RWPE1 (cell line): ENCODE results near the gene LMF2.

Source experiments
- CTCF ChIA-PET: fragments of 350-600 bp; sonication (Branson Sonifier 250); formaldehyde crosslinking; extraction: SDS; loops from one replicate; lab custom pipeline; 2021; lab: Yijun Ruan, JAX
- POLR2A ChIA-PET: fragments of 400-600 bp; formaldehyde crosslinking; extraction: SDS; loops from one replicate; lab custom pipeline; 2020; ENCODE audit warnings: antibody characterized with exemption; ENCODE audit not compliant: low non-redundant PET; lab: Yijun Ruan, JAX
- DNase-seq: peaks from one replicate; pipeline ENCODE4 v3.0.0; 2012; ENCODE audit warnings: low spot score
- H3K27ac ChIP-seq: fragments of 450-650 bp; 2 replicates; pipeline ENCODE4 v1.5.1; 2017
- TF ChIP-seq, protein P1 (sequence below): fragments of 450-650 bp; conservative IDR thresholded peaks from 2 replicates; pipeline ENCODE4 v1.5.1; 2017; ENCODE audit warnings: low read depth, mild to moderate bottlenecking

LMF2 gene

DNA sequence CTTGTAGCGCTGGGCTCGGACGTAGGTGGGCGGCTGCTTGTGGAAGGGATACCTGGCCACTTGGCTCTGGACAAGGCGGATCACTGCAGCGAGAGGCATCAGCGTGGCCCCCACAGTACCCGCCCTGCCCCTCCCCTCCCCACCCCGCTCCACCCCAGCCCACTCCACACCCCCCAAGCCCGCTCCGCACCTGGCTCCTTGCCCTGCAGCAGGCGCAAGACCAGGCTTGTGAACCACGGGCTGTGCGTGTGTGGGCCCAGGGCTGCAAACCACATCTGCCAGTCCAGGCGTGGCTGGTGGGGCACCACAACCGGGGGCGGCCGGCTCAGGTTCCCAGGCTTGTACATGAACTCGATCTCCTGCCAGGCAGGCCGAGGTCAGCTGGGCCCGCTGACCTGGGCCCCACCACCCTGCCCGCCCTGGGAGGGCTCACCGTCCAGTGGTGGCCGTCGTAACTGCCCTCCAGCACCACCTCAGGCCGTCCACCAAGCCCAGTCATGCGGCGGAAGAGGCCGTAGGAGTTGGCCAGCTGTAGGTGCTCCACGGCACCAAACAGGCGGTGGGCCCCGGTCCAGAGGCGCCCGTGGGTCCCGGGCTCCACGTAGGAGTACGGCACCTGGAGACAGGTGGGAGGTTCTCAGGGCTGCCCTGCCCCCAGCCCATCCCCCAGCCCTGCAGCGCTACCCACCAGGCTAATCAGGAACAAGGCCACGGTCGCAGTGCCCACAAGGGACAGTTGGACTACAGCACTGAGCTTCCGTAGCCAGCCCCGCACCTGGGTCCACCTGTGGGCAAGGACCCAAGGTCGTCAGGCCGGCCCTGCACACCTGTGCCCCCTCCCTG is 2.9 kb downstream of the LMF2 start:
- CTCF ChIA-PET = interaction anchor here (0.6 kb wide), 1 partner anchor 25 kb away, joined by 3 read pairs; no protein-coding TSS in a partner anchor
- TF ChIP-seq, protein P1, sequence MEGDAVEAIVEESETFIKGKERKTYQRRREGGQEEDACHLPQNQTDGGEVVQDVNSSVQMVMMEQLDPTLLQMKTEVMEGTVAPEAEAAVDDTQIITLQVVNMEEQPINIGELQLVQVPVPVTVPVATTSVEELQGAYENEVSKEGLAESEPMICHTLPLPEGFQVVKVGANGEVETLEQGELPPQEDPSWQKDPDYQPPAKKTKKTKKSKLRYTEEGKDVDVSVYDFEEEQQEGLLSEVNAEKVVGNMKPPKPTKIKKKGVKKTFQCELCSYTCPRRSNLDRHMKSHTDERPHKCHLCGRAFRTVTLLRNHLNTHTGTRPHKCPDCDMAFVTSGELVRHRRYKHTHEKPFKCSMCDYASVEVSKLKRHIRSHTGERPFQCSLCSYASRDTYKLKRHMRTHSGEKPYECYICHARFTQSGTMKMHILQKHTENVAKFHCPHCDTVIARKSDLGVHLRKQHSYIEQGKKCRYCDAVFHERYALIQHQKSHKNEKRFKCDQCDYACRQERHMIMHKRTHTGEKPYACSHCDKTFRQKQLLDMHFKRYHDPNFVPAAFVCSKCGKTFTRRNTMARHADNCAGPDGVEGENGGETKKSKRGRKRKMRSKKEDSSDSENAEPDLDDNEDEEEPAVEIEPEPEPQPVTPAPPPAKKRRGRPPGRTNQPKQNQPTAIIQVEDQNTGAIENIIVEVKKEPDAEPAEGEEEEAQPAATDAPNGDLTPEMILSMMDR = no peak
- no peak for DNase-seq
- H3K27ac ChIP-seq = peak overlapping the region; percentile 84
- POLR2A ChIA-PET = no interaction called here

DNA sequence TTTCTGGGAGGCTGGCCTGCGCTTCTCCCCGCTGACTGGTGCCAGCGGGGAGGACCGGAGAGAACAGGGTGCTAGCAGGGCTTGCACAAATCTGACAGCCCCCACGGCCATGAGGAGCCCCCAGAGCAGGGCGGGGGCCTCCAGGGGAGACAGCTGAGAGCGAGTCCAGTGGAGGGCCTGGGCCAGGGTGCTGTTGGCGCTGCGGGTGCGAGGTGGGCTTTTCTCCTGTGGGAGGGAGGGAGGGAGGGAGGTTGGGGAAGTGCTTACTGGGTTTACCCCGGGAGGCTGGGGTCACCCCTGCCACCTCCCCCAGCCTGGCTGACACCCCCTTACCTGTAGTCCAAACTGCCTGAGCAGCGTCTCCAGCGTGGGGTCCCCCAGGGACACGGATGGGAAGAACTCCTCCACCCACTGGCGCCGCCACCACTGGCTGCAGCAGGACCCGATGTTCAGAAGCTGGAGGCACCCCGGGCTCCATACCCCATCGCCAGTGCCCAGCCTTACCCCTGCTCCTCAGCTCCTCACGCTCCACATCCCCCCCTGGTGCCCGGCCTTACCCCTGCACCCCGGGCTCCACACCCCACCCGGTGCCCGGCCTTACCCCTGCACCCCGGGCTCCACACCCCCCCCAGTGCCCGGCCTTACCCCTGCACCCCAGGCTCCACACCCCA is 3.9 kb downstream of the LMF2 start:
- DNase-seq = no peak
- ChIA-PET POLR2A (no interaction called here), CTCF (no interaction called here)
- peak overlapping the region; percentile 53 for H3K27ac ChIP-seq
- TF ChIP-seq, protein P1 = no peak

DNA sequence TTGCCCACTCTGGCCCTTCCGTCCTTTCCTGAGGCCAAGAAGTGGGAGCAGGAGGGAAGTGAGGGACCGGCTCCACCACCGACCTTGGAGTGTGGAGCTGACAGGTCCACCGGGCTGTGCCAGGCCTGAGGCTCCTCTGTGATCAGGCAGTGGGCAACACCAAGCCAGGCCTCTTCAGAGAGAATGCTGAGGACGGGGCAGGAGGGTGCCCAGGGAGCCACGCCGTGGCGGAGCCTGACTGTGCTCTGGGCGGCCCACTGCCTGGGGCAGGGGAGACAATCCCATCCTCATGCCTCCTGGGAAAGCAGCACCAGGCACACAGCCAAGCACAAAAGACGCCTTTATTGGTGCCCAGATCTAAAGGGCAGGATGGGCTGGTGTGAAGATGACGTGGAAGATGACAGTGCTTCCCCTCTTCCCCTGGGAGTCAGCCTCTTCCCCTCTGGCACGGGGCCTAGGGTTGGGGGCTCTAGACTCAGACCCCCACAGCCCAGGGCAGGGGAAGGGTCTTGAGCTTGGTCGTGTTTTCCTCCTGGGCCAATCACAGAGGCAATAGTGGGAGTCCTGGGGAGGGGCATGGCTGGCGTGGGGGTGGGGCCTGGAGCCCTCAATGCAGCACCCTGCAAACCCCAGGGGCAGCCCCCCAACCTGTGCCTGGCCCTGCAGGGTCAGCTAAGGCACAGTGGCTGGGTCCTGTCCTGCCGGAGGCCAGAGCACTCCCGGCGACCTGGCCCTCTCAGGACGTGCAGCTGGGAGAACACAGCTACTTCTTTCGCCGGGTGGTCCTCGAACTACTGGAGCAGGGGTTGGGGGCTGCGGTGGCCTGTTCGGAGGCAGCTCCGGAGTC is 4.7 kb downstream of the LMF2 start:
- TF ChIP-seq, protein P1 = no peak
- CTCF ChIA-PET = no interaction called here
- peak overlapping the region; percentile 53 for H3K27ac ChIP-seq
- no peak for DNase-seq
- POLR2A ChIA-PET = no interaction called here

DNA sequence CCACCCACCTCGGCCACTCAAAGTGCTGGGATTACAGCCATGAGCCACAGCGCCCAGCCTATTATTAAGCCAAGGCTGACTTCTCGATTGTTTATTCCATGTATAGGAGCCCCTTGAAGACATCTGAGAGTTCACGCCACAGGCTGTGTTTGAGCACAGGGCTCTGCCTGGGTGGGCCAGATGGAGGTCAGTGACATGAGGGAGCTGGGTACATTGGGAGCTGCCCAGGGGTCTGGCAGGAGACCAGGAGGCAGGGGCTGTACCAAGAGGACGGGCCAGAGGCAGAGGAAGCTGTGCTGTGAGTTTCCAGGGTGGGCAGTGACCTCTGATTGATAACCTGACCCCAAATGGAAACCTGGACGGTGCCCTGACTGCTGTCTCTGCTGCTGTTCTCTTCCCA is 5.4 kb downstream of the LMF2 start:
- ChIA-PET CTCF (no interaction called here), POLR2A (no interaction called here)
- DNase-seq = no peak
- H3K27ac ChIP-seq = peak overlapping the region; percentile 53
- TF ChIP-seq, protein P1 = no peak

DNA sequence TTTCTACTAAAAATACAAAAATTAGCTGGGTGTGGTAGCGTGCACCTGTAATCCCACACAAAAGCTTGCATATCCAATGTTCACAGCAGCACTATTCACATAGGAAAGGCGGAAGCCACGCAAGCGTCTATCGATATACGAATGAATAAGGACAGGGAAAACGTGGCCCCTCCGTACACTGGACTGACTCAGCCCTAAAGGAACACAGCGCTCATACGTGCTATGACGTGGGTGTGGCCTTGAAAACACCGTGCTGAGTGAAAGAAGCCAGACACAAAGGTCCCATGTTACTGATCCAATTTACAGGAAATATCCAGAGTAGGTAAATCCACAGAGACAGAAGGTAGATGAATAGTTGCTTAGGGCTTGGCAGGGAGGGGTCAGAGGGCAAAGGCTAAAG is 7.0 kb downstream of the LMF2 start:
- ChIA-PET CTCF (no interaction called here), POLR2A (no interaction called here)
- no peak overlapping the region for H3K27ac ChIP-seq
- TF ChIP-seq, protein P1 = no peak
- no peak for DNase-seq
